ENCODE data around the gene SSTR5.

GRCh38 chr16:1043881-1044451 is 28.6 kb upstream of the SSTR5 start:
- TF ChIP-seq ZNF274 (IDR thresholded peaks at IDR 0.05; ENCODE audit: low read depth, low read length) (no peak), SUZ12 (IDR thresholded peaks at IDR 0.05; ENCODE audit: extremely low read depth, insufficient read depth, insufficient read length) (no peak), YY1 (IDR thresholded peaks at IDR 0.05; ENCODE audit: insufficient read depth, insufficient read length) (no peak)
